Inflammatory macrophage treated with lipopolysaccharide for 1 hour (primary cell): ENCODE measurements around the gene EDA.
A peak's percentile ranks its signal among the peaks of the same experiment; 100 is the strongest.

Experiments used
- DNase-seq, 2 donors: peaks; one replicate each; pipeline ENCODE4 v3.0.0-alpha.2; 2020 to 2022

EDA gene

GRCh38 chrX:70029863-70030262, 413.9 kb downstream of the EDA start:
- no peak for DNase-seq

GRCh38 chrX:70030301-70030767, 414.4 kb downstream of the EDA start:
- peak; percentile 28 to 57 for DNase-seq

- no peak for DNase-seq
These were observed 416.9 kb downstream of the EDA start for GRCh38 chrX:70032792-70033191.

- peak; percentile 4 to 12 for DNase-seq
These were observed 417.6 kb downstream of the EDA start for GRCh38 chrX:70033348-70034051.

GRCh38 chrX:70034646-70035045, 418.7 kb downstream of the EDA start:
- no peak for DNase-seq

- DNase-seq, result no peak
These were observed 422.6 kb downstream of the EDA start for GRCh38 chrX:70038515-70038914.

GRCh38 chrX:70038951-70039350, 423.0 kb downstream of the EDA start:
- DNase-seq, result no peak

- no peak for DNase-seq
These were observed 423.8 kb downstream of the EDA start for GRCh38 chrX:70039758-70040157.

GRCh38 chrX:70041993-70042392, 426.1 kb downstream of the EDA start:
- no peak for DNase-seq

- DNase-seq, result no peak
These were observed 426.8 kb downstream of the EDA start for GRCh38 chrX:70042399-70043371.

- DNase-seq, result no peak
These were observed 427.8 kb downstream of the EDA start for GRCh38 chrX:70043685-70044084.

- no peak for DNase-seq
These were observed 428.8 kb downstream of the EDA start for GRCh38 chrX:70044541-70045245.

GRCh38 chrX:70046978-70047377, 431.1 kb downstream of the EDA start:
- DNase-seq, result no peak

- DNase-seq, result no peak
These were observed 433.5 kb downstream of the EDA start for GRCh38 chrX:70049406-70049805.

GRCh38 chrX:70049925-70050324, 434.0 kb downstream of the EDA start, which contains the start of gene AWAT2:
Gene AWAT2, minus strand, starts transcription at chrX:70049938. Its CDS starts 6 bp downstream, at chrX:70049932.
- DNase-seq, result peak; percentile 3 to 55

- no peak for DNase-seq
These were observed 437.1 kb downstream of the EDA start for GRCh38 chrX:70052895-70053615.

- no peak for DNase-seq
These were observed 438.5 kb downstream of the EDA start for GRCh38 chrX:70054391-70054790.

GRCh38 chrX:70062076-70062475, 446.2 kb downstream of the EDA start, which contains the start of gene OTUD6A:
Gene OTUD6A, plus strand, starts transcription at chrX:70062457. Its CDS starts 68 bp downstream, at chrX:70062525.
- DNase-seq, result no peak

- no peak for DNase-seq
These were observed 447.1 kb downstream of the EDA start for GRCh38 chrX:70062961-70063550.

- DNase-seq, result no peak
These were observed 450.7 kb downstream of the EDA start for GRCh38 chrX:70066646-70067045.

GRCh38 chrX:70079297-70079696, 463.4 kb downstream of the EDA start:
- DNase-seq, result no peak

GRCh38 chrX:70079870-70080269, 464.0 kb downstream of the EDA start:
- no peak for DNase-seq
